NK-92 treated with Interleukin-12 subunit alpha and Interleukin-12 subunit beta, amount 100 ng/mL, for 24 hours (cell line): ENCODE measurements around the gene PRDX3.
"Not testable (repeated sequence)": the region's sequence is repeated elsewhere in the genome, so short reads cannot be mapped to it uniquely, and the experiment has no call there.

Experiments used
- DNase-seq: peaks from one replicate; lab custom pipeline; 2025; lab: John Stamatoyannopoulos, UW

PRDX3 gene

GRCh38 chr10:119165171-119166117, 13.2 kb downstream of the PRDX3 start, which contains the start of gene SFXN4:
Gene SFXN4 (minus strand): TSS chr10:119165714. CDS start chr10:119165647, 67 bp downstream.
- DNase-seq = peak; percentile 75

GRCh38 chr10:119162452-119163092, 16.0 kb downstream of the PRDX3 start:
- DNase-seq = no peak

- DNase-seq = no peak
These were observed 16.7 kb downstream of the PRDX3 start for GRCh38 chr10:119161680-119162451.

GRCh38 chr10:119159332-119159731, 19.3 kb downstream of the PRDX3 start:
- DNase-seq = no peak

- DNase-seq = no peak
These were observed 25.0 kb downstream of the PRDX3 start for GRCh38 chr10:119153661-119154060.

GRCh38 chr10:119153041-119153440, 25.6 kb downstream of the PRDX3 start:
- no peak for DNase-seq

- not testable (repeated sequence) for DNase-seq
These were observed 27.0 kb downstream of the PRDX3 start for GRCh38 chr10:119151601-119152000.

- no peak for DNase-seq
These were observed 28.9 kb downstream of the PRDX3 start for GRCh38 chr10:119149729-119150128.

DNA sequence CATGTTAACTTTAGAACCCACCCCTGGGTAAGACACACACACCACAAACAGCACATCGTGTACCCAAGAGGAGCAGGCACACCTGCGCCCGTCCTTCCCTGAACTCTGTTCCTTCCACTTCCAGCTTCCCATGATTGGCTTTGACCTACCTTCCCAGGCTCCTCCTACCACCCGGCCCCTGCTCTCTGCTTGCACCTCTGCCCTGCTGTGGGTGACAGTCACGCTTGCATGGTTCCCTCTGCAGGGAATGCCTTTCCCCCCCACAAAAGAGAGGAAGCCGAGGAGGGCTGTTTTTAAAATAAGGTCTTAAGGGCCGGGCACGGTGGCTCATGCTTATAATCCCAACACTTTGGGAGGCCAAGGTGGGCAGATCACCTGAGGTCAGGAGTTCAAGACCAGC, 29.5 kb downstream of the PRDX3 start:
- no peak for DNase-seq

- no peak for DNase-seq
These were observed 35.0 kb downstream of the PRDX3 start for GRCh38 chr10:119143657-119144056.

- DNase-seq = no peak
These were observed 37.9 kb downstream of the PRDX3 start for GRCh38 chr10:119140603-119141245.

DNA sequence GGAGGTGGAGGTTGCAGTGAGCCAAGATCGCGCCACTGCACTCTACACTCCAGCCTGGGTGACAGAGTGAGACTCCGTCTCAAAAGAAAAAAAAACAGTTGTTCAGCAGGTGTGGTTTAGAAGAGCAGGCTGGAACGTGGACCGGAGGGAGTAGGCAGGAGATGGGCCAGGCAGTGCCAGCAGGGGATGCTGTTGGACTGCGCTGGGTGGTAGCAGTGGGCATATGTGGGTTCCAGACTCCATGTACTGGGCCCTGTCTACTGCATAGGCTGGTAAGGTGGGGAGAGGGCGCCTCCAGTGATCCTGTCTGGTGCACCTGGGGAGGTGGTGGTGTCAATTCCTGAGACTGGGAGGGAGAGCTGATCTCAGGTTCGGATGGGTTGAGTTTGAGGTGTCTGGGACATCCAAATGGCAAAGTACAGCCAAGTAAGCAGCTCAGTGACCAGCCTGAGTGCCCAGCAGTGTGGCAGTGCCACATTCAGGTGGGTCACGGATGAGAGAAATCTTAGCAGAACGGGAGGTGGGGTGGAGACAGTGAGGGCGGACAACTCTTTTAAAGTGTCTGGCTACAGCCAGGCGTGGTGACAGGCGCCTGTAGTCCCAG, 39.0 kb downstream of the PRDX3 start:
- no peak for DNase-seq

- no peak for DNase-seq
These were observed 40.0 kb downstream of the PRDX3 start for GRCh38 chr10:119138346-119139306.

DNA sequence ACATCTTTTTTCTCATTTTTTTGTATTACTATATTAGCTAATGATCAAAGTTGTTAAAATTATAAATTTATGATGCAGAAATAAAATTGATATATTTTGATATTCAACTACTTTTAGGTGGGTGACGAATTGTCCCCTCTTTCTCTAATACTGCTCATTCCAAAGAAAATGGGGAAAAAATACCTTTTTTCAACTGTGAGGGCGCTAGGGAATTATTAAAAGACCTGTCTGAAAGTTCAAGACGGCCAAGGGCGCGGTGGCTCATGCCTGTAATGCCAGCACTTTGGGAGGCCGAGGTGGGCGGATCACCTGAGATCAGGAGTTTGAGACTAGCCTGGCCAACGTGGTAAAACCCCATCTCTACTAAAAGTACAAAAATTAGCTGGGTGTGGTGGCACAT, 40.7 kb downstream of the PRDX3 start:
- not testable (repeated sequence) for DNase-seq

DNA sequence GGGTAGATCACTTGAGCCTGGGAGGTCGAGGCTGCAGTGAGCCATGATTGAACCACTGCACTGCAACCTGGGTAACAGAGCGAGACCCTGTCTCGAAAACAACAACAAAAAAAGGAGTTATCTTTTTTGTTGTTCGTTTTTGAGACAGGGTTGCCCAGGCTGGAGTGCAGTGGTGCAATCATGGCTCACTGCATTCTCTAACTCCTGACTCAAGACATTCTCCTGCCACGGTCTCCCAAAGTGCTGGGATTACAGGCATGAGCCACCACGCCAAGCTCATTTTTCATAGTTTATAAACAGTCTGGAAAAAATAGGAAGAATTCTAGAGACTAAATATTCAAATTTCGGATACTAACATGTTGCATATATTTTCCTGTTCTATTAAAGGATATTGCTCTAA, 42.5 kb downstream of the PRDX3 start:
- DNase-seq = no peak

GRCh38 chr10:119135513-119135881, 43.1 kb downstream of the PRDX3 start:
- peak; percentile 43 for DNase-seq

DNA sequence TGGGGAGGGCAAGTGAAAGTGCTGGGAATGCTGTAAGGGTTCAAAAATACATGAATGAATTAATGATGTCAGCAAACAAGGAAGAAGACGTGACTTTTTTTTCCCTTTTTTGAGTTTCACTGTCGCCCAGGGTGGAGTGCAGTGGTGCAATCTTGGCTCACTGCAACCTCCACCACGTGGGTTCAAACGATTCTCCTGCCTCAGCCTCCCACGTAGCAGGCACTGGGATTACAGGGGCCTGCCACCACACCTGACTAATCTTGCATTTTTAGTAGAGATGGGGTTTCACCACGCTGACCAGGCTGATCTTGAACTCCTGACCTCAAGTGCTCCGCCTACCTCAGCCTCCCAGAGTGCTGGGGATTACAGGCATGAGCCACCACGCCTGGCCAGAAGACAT, 44.7 kb downstream of the PRDX3 start:
- peak; percentile 32 for DNase-seq

GRCh38 chr10:119132521-119133345, 45.9 kb downstream of the PRDX3 start:
- no peak for DNase-seq

- peak; percentile 63 for DNase-seq
These were observed 46.9 kb downstream of the PRDX3 start for GRCh38 chr10:119131512-119132240.
